ENCODE results near the gene SLC8B1. TPM values are rescaled to one million over a fixed set of nuclear protein-coding genes. Genes with fewer than 3 reads are reported as not detected.

SLC8B1 gene
- total and polyA plus RNA-seq, 2 donors (not counting 3 experiments of a cell fraction or from before 2014, with no cell fraction given) = 29.9 to 45.4 TPM

- POLR2A ChIA-PET = no interaction called here
- no peaks in the 10 kb centered on the region for H4K20me1 ChIP-seq (replicated peaks; ENCODE audit: control insufficient read depth, extremely low read depth, insufficient read depth, low read length)
These were observed 29.8 kb upstream of the SLC8B1 start for GRCh38 chr12:113364698-113365097.

GRCh38 chr12:113361574-113362370 is 26.9 kb upstream of the SLC8B1 start:
- ChIA-PET CTCF (interaction anchor here (1.0 to 1.9 kb wide), 3 partner anchors 21 to 100 kb away, joined by 3 to 6 read pairs (median 5); no protein-coding TSS in a partner anchor), POLR2A (no interaction called here)
- Histone ChIP-seq H3K27me3 (ENCODE audit: control insufficient read depth in 2 of 2, insufficient read depth in 2 of 2, low read length in 2 of 2) (no peaks in the 10 kb centered on the region), H3K4me1 (ENCODE audit: control insufficient read depth, extremely low read depth, insufficient read depth, low read length) (peaks cover 6% of the 10 kb centered on the region), H3K4me2 (ENCODE audit: insufficient read depth, low read length) (no peak overlapping the region), H3K9me3 (replicated peaks; ENCODE audit: control insufficient read depth, insufficient read depth, low read length) (no peaks in the 10 kb centered on the region), H3K27ac (ENCODE audit: insufficient read depth, low read depth, low read length) (no peak overlapping the region), H3K36me3 (ENCODE audit: control insufficient read depth in 2 of 2, extremely low read depth in 1 of 2, insufficient read depth in 2 of 2, low read length in 2 of 2) (no peaks in the 10 kb centered on the region), H3K9ac (replicated peaks; ENCODE audit: extremely low read depth, insufficient read depth, low read length) (no peak overlapping the region), H4K20me1 (replicated peaks; ENCODE audit: control insufficient read depth, extremely low read depth, insufficient read depth, low read length) (no peaks in the 10 kb centered on the region), H3K4me3 (replicated peaks in 1 of 3; ENCODE audit: insufficient read depth in 1 of 3, low read depth in 1 of 3, low read length in 3 of 3) (no peak overlapping the region), H3K79me2 (ENCODE audit: control insufficient read depth, insufficient read depth, low read length) (peaks cover 9% of the 10 kb centered on the region), H2AFZ (ENCODE audit: low read depth, low read length) (no peak overlapping the region), H3K9me1 (replicated peaks; ENCODE audit: control insufficient read depth, extremely low read depth, insufficient read depth, low read length) (no peaks in the 10 kb centered on the region)
- DNase-seq (ENCODE audit: low read depth, low spot score) (no peak), FAIRE-seq (peak; percentile 12)
- intact Hi-C loops (cut with micrococcal nuclease) = no loop called here
- TF ChIP-seq POLR2AphosphoS5 (IDR thresholded peaks at IDR 0.05; ENCODE audit: insufficient read depth, low read depth, low read length) (no peak), JUN (IDR thresholded peaks at IDR 0.05; ENCODE audit: borderline replicate concordance, insufficient read depth, insufficient read length, low read depth) (no peak), FOS (IDR thresholded peaks at IDR 0.05; ENCODE audit: borderline replicate concordance, insufficient read depth, low read length) (no peak), MAX (IDR thresholded peaks at IDR 0.05; ENCODE audit: insufficient read depth, insufficient read length) (no peak)
- dilution Hi-C loops (cut with MboI; ENCODE audit: extremely low pct_ligation_motif_present, low sequenced_read_pairs) = no loop called here
- no TSS peak for BruUV-seq (replicated peaks)

More at GRCh38 chr12:113364698-113365097, 29.8 kb upstream of the SLC8B1 start:
- H3K36me3 ChIP-seq (ENCODE audit: control insufficient read depth in 2 of 2, extremely low read depth in 1 of 2, insufficient read depth in 2 of 2, low read length in 2 of 2) = no peaks in the 10 kb centered on the region
- DNase-seq (ENCODE audit: low read depth, low spot score) = no peak
- no peak overlapping the region for H3K9ac ChIP-seq (replicated peaks; ENCODE audit: extremely low read depth, insufficient read depth, low read length)
- H3K4me2 ChIP-seq (ENCODE audit: insufficient read depth, low read length) = no peak overlapping the region
- dilution Hi-C loops (cut with MboI; ENCODE audit: extremely low pct_ligation_motif_present, low sequenced_read_pairs) (no loop called here), intact Hi-C loops (cut with micrococcal nuclease) (no loop called here)
- H3K9me1 ChIP-seq (replicated peaks; ENCODE audit: control insufficient read depth, extremely low read depth, insufficient read depth, low read length) = no peaks in the 10 kb centered on the region
- CTCF ChIA-PET = interaction anchor here (1.0 to 1.5 kb wide), 2 partner anchors 61 kb away, joined by 4 read pairs; no protein-coding TSS in a partner anchor
- FAIRE-seq = no peak
- no peaks in the 10 kb centered on the region for H3K27me3 ChIP-seq (ENCODE audit: control insufficient read depth in 2 of 2, insufficient read depth in 2 of 2, low read length in 2 of 2)
- peaks cover 2% of the 10 kb centered on the region for H3K79me2 ChIP-seq (ENCODE audit: control insufficient read depth, insufficient read depth, low read length)
- no peak overlapping the region for H3K27ac ChIP-seq (ENCODE audit: insufficient read depth, low read depth, low read length)
- no peak for TF ChIP-seq EZH2 (IDR thresholded peaks at IDR 0.05; ENCODE audit: borderline replicate concordance, low read depth, low read length, severe bottlenecking)
- TF ChIP-seq GATA2 (IDR thresholded peaks at IDR 0.05; ENCODE audit: insufficient read depth, insufficient read length, low read depth, low read length) = no peak
- TF ChIP-seq MYC (IDR thresholded peaks at IDR 0.05; ENCODE audit: low read depth, low read length) = no peak
- BruUV-seq (replicated peaks) = no TSS peak
- no peaks in the 10 kb centered on the region for H3K4me1 ChIP-seq (ENCODE audit: control insufficient read depth, extremely low read depth, insufficient read depth, low read length)
- H3K9me3 ChIP-seq (replicated peaks; ENCODE audit: control insufficient read depth, insufficient read depth, low read length) = no peaks in the 10 kb centered on the region
- no peak overlapping the region for H3K4me3 ChIP-seq (replicated peaks in 1 of 3; ENCODE audit: insufficient read depth in 1 of 3, low read depth in 1 of 3, low read length in 3 of 3)
- H2AFZ ChIP-seq (ENCODE audit: low read depth, low read length) = no peak overlapping the region
